A549 treated with AZD2906 at 1 μM for 4 hours (cell line): ENCODE data around the gene PKD1L1. TPM values are rescaled to one million over a fixed set of nuclear protein-coding genes. Genes with fewer than 3 reads are reported as not detected.

Experiments
- total RNA-seq: library from RNA; stranded (reverse); fragments of 200-300 nt; extraction: Qiagen RNA extraction; gene quantifications from 5 replicates; pipeline ENCODE4 v1.2.3, GENCODE V29; 2022

Gene PKD1L1
- 0.09 to 0.29 TPM (median 0.12 TPM) in 5 replicates for total RNA-seq

GRCh38 chr7:47948141-47948790 lies at the start of gene PKD1L1:
Gene PKD1L1, minus strand, starts transcription at chr7:47948466. Its CDS starts 26 bp downstream, at chr7:47948440.

GRCh38 chr7:47979145-47979831 lies 31.0 kb upstream of the PKD1L1 start, which contains the start of gene HUS1:
Gene HUS1, minus strand, starts transcription at chr7:47979615. Its CDS starts 96 bp downstream, at chr7:47979519.

Other genes with a start within 250 kb of the PKD1L1 start
- 16.5 to 19.8 TPM (median 17.1 TPM) in 5 replicates for gene HUS1, start 31.1 kb upstream of the PKD1L1 start, total RNA-seq
- gene SUN3, start 80.6 kb upstream of the PKD1L1 start, total RNA-seq, result not detected in 5 replicates
- gene C7orf57, start 87.1 kb upstream of the PKD1L1 start, total RNA-seq, result 0.29 to 0.35 TPM (median 0.33 TPM) in 5 replicates
- 58.5 to 94.7 TPM (median 79.3 TPM) in 5 replicates for gene UPP1, start 140.8 kb upstream of the PKD1L1 start, total RNA-seq
- 0.03 to 0.07 TPM (median 0.06 TPM) in 5 replicates for gene ABCA13, start 223.0 kb upstream of the PKD1L1 start, total RNA-seq